OCI-LY1 (cell line): Measurements from ENCODE around the gene GAN.

Source experiments
- H2AFZ ChIP-seq: fragments of 200-600 bp; sonication (generic), shearing (Covaris generic); 2 replicates; pipeline ENCODE4 v1.6.0; 2014; ENCODE audit warnings: antibody characterized with exemption, mild to moderate bottlenecking, low read length
- H3F3A ChIP-seq: fragments of 200-600 bp; sonication (generic), shearing (Covaris generic); 2 replicates; pipeline ENCODE4 v1.6.0; 2014; ENCODE audit warnings: mild to moderate bottlenecking, antibody characterized with exemption, low read length, moderate library complexity; ENCODE audit not compliant: insufficient read depth
- H3K27ac ChIP-seq: fragments of 200-600 bp; sonication (generic); 2 replicates; pipeline ENCODE4 v1.5.1; 2014; ENCODE audit warnings: low read length, mixed run types, mild to moderate bottlenecking, low read depth; ENCODE audit not compliant: poor library complexity, severe bottlenecking
- H3K27me3 ChIP-seq: fragments of 200-600 bp; sonication (generic); 2 replicates; pipeline ENCODE4 v1.6.0; 2014; ENCODE audit warnings: antibody characterized with exemption, mild to moderate bottlenecking, low read length, moderate library complexity; ENCODE audit not compliant: insufficient read depth
- H3K36me3 ChIP-seq: fragments of 200-600 bp; sonication (generic); 2 replicates; pipeline ENCODE4 v1.6.1; 2014; ENCODE audit warnings: mild to moderate bottlenecking, antibody characterized with exemption, low read length, moderate library complexity, mixed read lengths; ENCODE audit not compliant: insufficient read depth
- H3K4me1 ChIP-seq: fragments of 200-600 bp; sonication (generic); 2 replicates; pipeline ENCODE4 v1.5.1; 2014; ENCODE audit warnings: mild to moderate bottlenecking, low read length, moderate library complexity; ENCODE audit not compliant: insufficient read depth, severe bottlenecking
- H3K4me2 ChIP-seq: fragments of 200-600 bp; sonication (generic), shearing (Covaris generic); 2 replicates; pipeline ENCODE4 v1.6.1; 2014; ENCODE audit warnings: low read length
- H3K4me3 ChIP-seq: fragments of 200-600 bp; sonication (generic); 2 replicates; pipeline ENCODE4 v1.5.1; 2014; ENCODE audit warnings: low read length, low read depth, mild to moderate bottlenecking, mixed read lengths; ENCODE audit not compliant: poor library complexity, severe bottlenecking
- H3K79me2 ChIP-seq: fragments of 200-600 bp; shearing (Covaris generic); 2 replicates; pipeline ENCODE4 v1.6.1; 2016; ENCODE audit warnings: mixed run types, low read length, mixed read lengths; ENCODE audit not compliant: insufficient read depth
- H3K9ac ChIP-seq: fragments of 200-600 bp; sonication (generic), shearing (Covaris generic); 2 replicates; pipeline ENCODE4 v1.6.1; 2014; ENCODE audit warnings: mild to moderate bottlenecking, low read length, mixed read lengths
- H3K9me2 ChIP-seq: fragments of 200-600 bp; sonication (generic), shearing (Covaris generic); 2 replicates; pipeline ENCODE4 v1.6.1; 2014; ENCODE audit warnings: low read depth, mild to moderate bottlenecking, low read length, mixed read lengths
- H3K9me3 ChIP-seq: fragments of 200-600 bp; shearing (Covaris generic); 2 replicates; pipeline ENCODE4 v1.6.1; 2014; ENCODE audit warnings: low read length, mixed read lengths
- H4K20me1 ChIP-seq: fragments of 200-600 bp; sonication (generic), shearing (Covaris generic); 2 replicates; pipeline ENCODE4 v1.6.0; 2016; ENCODE audit warnings: mild to moderate bottlenecking, low read length; ENCODE audit not compliant: insufficient read depth
- EZH2 ChIP-seq: fragments of 200-600 bp; sonication (generic), shearing (Covaris generic); IDR thresholded peaks from 2 replicates; pipeline ENCODE4 v1.8.0; 2017; ENCODE audit warnings: borderline replicate concordance, mixed run types, mild to moderate bottlenecking, antibody characterized with exemption, low read length, moderate library complexity, mixed read lengths
- TF ChIP-seq, protein P1 (sequence below): fragments of 200-600 bp; sonication (generic), shearing (Covaris generic); IDR thresholded peaks from 2 replicates; pipeline ENCODE4 v1.5.1; 2017; ENCODE audit warnings: mild to moderate bottlenecking, antibody characterized with exemption, low read length, moderate library complexity, mixed read lengths

Gene GAN

DNA sequence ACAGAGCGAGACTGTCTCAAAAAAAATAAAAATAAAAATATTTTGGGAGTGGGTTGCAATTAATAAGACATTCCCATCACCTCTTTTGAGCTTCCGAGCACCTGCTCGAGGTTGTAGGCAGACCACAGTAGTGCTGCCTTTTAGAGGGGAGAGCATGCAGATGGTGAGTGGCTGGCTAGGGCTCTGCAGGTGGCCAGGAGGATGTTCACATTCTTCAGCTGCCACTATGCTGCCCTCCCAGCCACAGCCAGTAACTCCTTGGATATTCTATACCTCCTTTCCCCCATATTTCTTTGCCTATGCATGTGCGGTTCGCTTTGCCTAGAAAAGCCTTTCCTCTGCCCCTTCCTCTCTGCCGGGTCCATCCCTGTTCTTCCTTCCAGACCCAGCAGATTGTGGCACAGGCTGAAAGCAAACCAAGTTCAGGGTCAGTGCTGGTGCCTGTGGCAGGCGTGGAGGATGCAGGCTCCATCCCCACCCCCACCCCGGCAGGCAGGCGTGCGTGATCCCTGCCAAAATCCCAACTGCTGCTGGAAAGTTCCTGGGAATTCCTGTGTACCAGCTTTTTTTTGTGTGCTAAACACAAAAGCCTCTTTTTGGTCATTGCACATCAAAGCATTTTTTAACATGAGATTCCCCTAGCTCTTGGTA is 96.0 kb downstream of the GAN start:
- TF ChIP-seq, protein P1, sequence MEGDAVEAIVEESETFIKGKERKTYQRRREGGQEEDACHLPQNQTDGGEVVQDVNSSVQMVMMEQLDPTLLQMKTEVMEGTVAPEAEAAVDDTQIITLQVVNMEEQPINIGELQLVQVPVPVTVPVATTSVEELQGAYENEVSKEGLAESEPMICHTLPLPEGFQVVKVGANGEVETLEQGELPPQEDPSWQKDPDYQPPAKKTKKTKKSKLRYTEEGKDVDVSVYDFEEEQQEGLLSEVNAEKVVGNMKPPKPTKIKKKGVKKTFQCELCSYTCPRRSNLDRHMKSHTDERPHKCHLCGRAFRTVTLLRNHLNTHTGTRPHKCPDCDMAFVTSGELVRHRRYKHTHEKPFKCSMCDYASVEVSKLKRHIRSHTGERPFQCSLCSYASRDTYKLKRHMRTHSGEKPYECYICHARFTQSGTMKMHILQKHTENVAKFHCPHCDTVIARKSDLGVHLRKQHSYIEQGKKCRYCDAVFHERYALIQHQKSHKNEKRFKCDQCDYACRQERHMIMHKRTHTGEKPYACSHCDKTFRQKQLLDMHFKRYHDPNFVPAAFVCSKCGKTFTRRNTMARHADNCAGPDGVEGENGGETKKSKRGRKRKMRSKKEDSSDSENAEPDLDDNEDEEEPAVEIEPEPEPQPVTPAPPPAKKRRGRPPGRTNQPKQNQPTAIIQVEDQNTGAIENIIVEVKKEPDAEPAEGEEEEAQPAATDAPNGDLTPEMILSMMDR = no peak
- no peak for TF ChIP-seq EZH2
- Histone ChIP-seq H3K4me1 (peaks cover 19% of the 10 kb centered on the region), H3K79me2 (no peaks in the 10 kb centered on the region), H4K20me1 (no peaks in the 10 kb centered on the region), H3K36me3 (no peaks in the 10 kb centered on the region), H3K9me3 (no peaks in the 10 kb centered on the region), H3F3A (no peaks in the 10 kb centered on the region), H3K9me2 (no peaks in the 10 kb centered on the region), H3K9ac (no peak overlapping the region), H3K27me3 (peaks cover 5% of the 10 kb centered on the region), H2AFZ (no peak overlapping the region), H3K4me3 (no peak overlapping the region), H3K4me2 (no peak overlapping the region), H3K27ac (no peak overlapping the region)

DNA sequence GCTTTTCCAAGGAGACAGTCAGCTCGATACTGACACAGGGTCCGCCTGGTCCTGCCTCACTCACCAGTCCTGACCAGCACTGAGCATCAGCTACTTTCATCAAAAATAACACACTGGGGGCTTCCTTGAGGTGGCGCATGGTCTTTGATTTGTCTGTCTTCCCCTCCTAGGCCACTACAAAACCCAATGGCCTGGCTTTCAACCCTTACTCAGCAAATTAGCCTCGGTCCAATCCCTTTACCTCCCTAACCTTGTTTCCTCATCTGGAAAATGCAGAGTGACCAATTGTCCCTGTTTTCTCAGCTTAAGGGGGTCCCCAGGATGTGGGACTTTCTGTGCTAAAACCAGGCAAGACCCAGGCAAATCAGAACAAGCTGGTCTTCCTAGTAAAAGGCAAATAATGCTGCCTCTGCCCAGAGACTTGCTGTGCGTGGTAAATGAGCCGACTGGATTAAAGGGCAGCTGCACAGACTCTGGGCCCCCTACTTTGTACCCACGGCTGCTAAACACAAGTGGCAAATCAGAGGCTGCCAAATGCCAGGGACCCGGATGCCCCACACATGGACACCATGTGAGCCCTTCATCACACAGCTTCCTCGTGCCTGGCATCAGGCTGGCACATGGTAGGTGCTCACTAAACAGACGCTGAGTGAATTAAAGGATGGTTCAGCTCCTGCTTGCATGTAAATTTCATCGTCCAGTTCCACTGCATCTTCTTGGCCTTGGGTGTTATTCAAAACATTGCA is 98.7 kb downstream of the GAN start:
- H3K36me3 ChIP-seq = no peaks in the 10 kb centered on the region
- no peak overlapping the region for H3K27ac ChIP-seq
- no peak for TF ChIP-seq EZH2
- TF ChIP-seq, protein P1 = no peak
- H3K4me3 ChIP-seq = no peak overlapping the region
- no peaks in the 10 kb centered on the region for H3K9me2 ChIP-seq
- H3K4me1 ChIP-seq = peaks cover 20% of the 10 kb centered on the region
- H4K20me1 ChIP-seq = no peaks in the 10 kb centered on the region
- no peak overlapping the region for H3K9ac ChIP-seq
- H3K4me2 ChIP-seq = no peak overlapping the region
- no peaks in the 10 kb centered on the region for H3K79me2 ChIP-seq
- H3K9me3 ChIP-seq = no peaks in the 10 kb centered on the region
- no peak overlapping the region for H2AFZ ChIP-seq
- H3K27me3 ChIP-seq = peaks cover 3% of the 10 kb centered on the region
- no peaks in the 10 kb centered on the region for H3F3A ChIP-seq

GRCh38 chr16:81415751-81416150 is 101.0 kb downstream of the GAN start:
- Histone ChIP-seq H4K20me1 (no peaks in the 10 kb centered on the region), H3K27me3 (no peaks in the 10 kb centered on the region; the same call in 1 of the 2 replicates), H3K9ac (no peak overlapping the region), H3K4me2 (no peak overlapping the region), H3F3A (no peaks in the 10 kb centered on the region), H3K36me3 (no peaks in the 10 kb centered on the region), H3K4me3 (no peak overlapping the region), H3K9me2 (no peaks in the 10 kb centered on the region), H2AFZ (no peak overlapping the region), H3K79me2 (no peaks in the 10 kb centered on the region), H3K9me3 (no peaks in the 10 kb centered on the region), H3K4me1 (peaks cover 15% of the 10 kb centered on the region), H3K27ac (no peak overlapping the region)
- TF ChIP-seq, protein P1 = no peak
- no peak for TF ChIP-seq EZH2
